HepG2 (cell line): Measurements from ENCODE around the gene AMER3. TPM values are rescaled to one million over a fixed set of nuclear protein-coding genes. Genes with fewer than 3 reads are reported as not detected.

ENCODE experiments used
- MTERF4 ChIP-seq: sonication (generic); formaldehyde crosslinking; IDR thresholded peaks from 2 replicates; pipeline ENCODE4 v1.8.0; 2023; ENCODE audit warnings: mild to moderate bottlenecking, missing genetic modification reagents
- NFIC ChIP-seq: IDR thresholded peaks from 2 replicates; pipeline ENCODE4 v1.6.1; 2012; ENCODE audit warnings: mild to moderate bottlenecking, low read length, inconsistent platforms
- POGZ ChIP-seq: sonication (generic); formaldehyde crosslinking; IDR thresholded peaks from 2 replicates; pipeline ENCODE4 v1.4.0; 2020; ENCODE audit warnings: mild to moderate bottlenecking, missing genetic modification reagents
- POLR2AphosphoS2 ChIP-seq: IDR thresholded peaks from 2 replicates; pipeline ENCODE4 v1.6.1; 2011; ENCODE audit warnings: low read depth, low read length, improper control_type of control experiment
- RBFOX2 ChIP-seq: fragments of 200-400 bp; formaldehyde crosslinking; IDR thresholded peaks from 2 replicates; pipeline ENCODE4 v1.6.1; 2017; ENCODE audit warnings: low read depth, mild to moderate bottlenecking, low read length
- RFX3 ChIP-seq: IDR thresholded peaks from 2 replicates; pipeline ENCODE4 v1.6.1; 2016; ENCODE audit warnings: missing biosample characterization, missing genetic modification reagents
- SYNCRIP ChIP-seq: fragments of 200-400 bp; formaldehyde crosslinking; IDR thresholded peaks from 2 replicates; pipeline ENCODE4 v1.6.1; 2018; ENCODE audit warnings: mild to moderate bottlenecking, low read depth, low read length; ENCODE audit not compliant: insufficient read depth
- TAF15 ChIP-seq: fragments of 200-400 bp; formaldehyde crosslinking; IDR thresholded peaks from one replicate; pipeline ENCODE4 v1.6.1; 2018; ENCODE audit warnings: mild to moderate bottlenecking, low read depth, low read length; ENCODE audit not compliant: poor library complexity, severe bottlenecking
- ZBTB4 ChIP-seq: sonication (generic); formaldehyde crosslinking; IDR thresholded peaks from 2 replicates; pipeline ENCODE4 v1.4.0; 2020; ENCODE audit warnings: missing genetic modification reagents, mild to moderate bottlenecking, borderline replicate concordance
- ZNF280D ChIP-seq: sonication (generic); formaldehyde crosslinking; IDR thresholded peaks from 2 replicates; pipeline ENCODE4 v1.5.1; 2020; ENCODE audit warnings: mild to moderate bottlenecking, missing genetic modification reagents
- ZNF431 ChIP-seq: sonication (generic); formaldehyde crosslinking; IDR thresholded peaks from 2 replicates; pipeline ENCODE4 v1.9.0; 2022; ENCODE audit warnings: missing genetic modification reagents, low read depth, mild to moderate bottlenecking, borderline replicate concordance
- ZNF567 ChIP-seq: sonication (generic); formaldehyde crosslinking; IDR thresholded peaks from 2 replicates; pipeline ENCODE4 v1.8.1; 2023; ENCODE audit warnings: mild to moderate bottlenecking, missing genetic modification reagents, borderline replicate concordance
- ZNF607 ChIP-seq: sonication (generic); formaldehyde crosslinking; IDR thresholded peaks from 2 replicates; pipeline ENCODE4 v1.5.1; 2020; ENCODE audit warnings: missing genetic modification reagents, mild to moderate bottlenecking, borderline replicate concordance
- polyA plus RNA-seq, 8 experiments: library from polyadenylated mRNA; depleted of rRNA in 3 of 8; stranded (reverse) in 7 of 8; unstranded in 1 of 8; fragments of >200 nt; fragmentation: Illumina TruSeq in 4 of 8; extraction: Trizol in 4 of 8; gene quantifications; 2 replicates each; pipeline versions ENCODE4 v1.2.1 to v1.2.3, GENCODE V29; 2011 to 2016; ENCODE audit warnings: low read depth in 4 of 8, missing spikeins in 1 of 8, mixed read lengths in 1 of 8; ENCODE audit not compliant: insufficient read depth in 1 of 8
- total RNA-seq, 5 experiments: library from RNA; depleted of rRNA; stranded (reverse); fragments of >200 nt; fragmentation: Illumina TruSeq; extraction: Trizol; gene quantifications; 2 replicates each; pipeline ENCODE4 v1.2.3, GENCODE V29; 2016; ENCODE audit warnings: low read depth in 1 of 5

The AMER3 gene
- total and polyA plus RNA-seq, 2 of the 13 experiments (the other 11 are each of a cell fraction or from before 2014, with no cell fraction given): not detected

- TF ChIP-seq ZBTB4 (CRISPR knock-in tag) (no peak), ZNF431 (CRISPR knock-in tag) (0 out of 2 replicates have a peak, but pooled peaks have one; percentile 52), ZNF607 (CRISPR knock-in tag) (peak; percentile 94; the same call in 1 of the 2 replicates), TAF15 (peak; percentile 44), ZNF567 (CRISPR knock-in tag) (no peak; the same call in 1 of the 2 replicates), POGZ (CRISPR knock-in tag) (peak; percentile 58), RBFOX2 (peak; percentile 59), RFX3 (no peak), POLR2AphosphoS2 (no peak), SYNCRIP (no peak), MTERF4 (CRISPR knock-in tag) (peak; percentile 80), NFIC (no peak), ZNF280D (CRISPR knock-in tag) (no peak; the same call in 1 of the 2 replicates)
Observed at GRCh38 chr2:130797493-130798435, 42.4 kb downstream of the AMER3 start (continued).
